Activated CD4-positive, alpha-beta memory T cell treated with anti-CD3 and anti-CD28 coated beads for 36 hours (primary cell): Measurements from ENCODE around the gene SEMA4B. TPM values are rescaled to one million over a fixed set of nuclear protein-coding genes. Genes with fewer than 3 reads are reported as not detected.
"Not testable (repeated sequence)": the region's sequence is repeated elsewhere in the genome, so short reads cannot be mapped to it uniquely, and the experiment has no call there.

ENCODE experiments used
- CTCF ChIA-PET: fragments of 350-600 bp; sonication (Branson Sonifier 250); formaldehyde crosslinking; loops from one replicate; lab custom pipeline; 2021; ENCODE audit warnings: antibody characterized with exemption, inconsistent platforms; lab: Charles Lee
- POLR2A ChIA-PET: fragments of 350-600 bp; sonication (Branson Sonifier 250); formaldehyde crosslinking; loops from one replicate; lab custom pipeline; 2021; ENCODE audit warnings: antibody characterized with exemption; lab: Charles Lee
- DNase-seq: peaks from one replicate; pipeline ENCODE4 v3.0.0-alpha.2; 2020
- H3K27ac Mint-ChIP-seq: one replicate; pipeline ENCODE4 v1.8.0; 2021; ENCODE audit warnings: mixed read lengths
- H3K27me3 Mint-ChIP-seq: one replicate; pipeline ENCODE4 v1.8.0; 2021; ENCODE audit warnings: mixed read lengths
- H3K36me3 Mint-ChIP-seq: one replicate; pipeline ENCODE4 v1.8.0; 2021; ENCODE audit warnings: mixed read lengths
- H3K4me1 Mint-ChIP-seq: one replicate; pipeline ENCODE4 v1.8.0; 2021; ENCODE audit warnings: low read depth, mixed read lengths
- H3K4me3 Mint-ChIP-seq: one replicate; pipeline ENCODE4 v1.8.0; 2021; ENCODE audit warnings: mild to moderate bottlenecking, mixed read lengths
- H3K9me3 Mint-ChIP-seq: one replicate; pipeline ENCODE4 v1.8.0; 2021; ENCODE audit warnings: mixed read lengths
- intact Hi-C: fragments of 100-400 bp; cut with micrococcal nuclease; formaldehyde crosslinking; loops from one replicate; pipeline ENCODE4 v1.15.1; 2023
- total RNA-seq, 2 experiments: library from RNA; stranded (reverse); gene quantifications; one replicate each; pipeline ENCODE4 v1.2.3, GENCODE V29; 2021

The SEMA4B gene
- total RNA-seq, 2 experiments from 2014 or later, result 13.1 to 16.7 TPM

- no peaks in the 10 kb centered on the region for H3K9me3 Mint-ChIP-seq
- H3K4me1 Mint-ChIP-seq, result peaks cover 20% of the 10 kb centered on the region
- peak; percentile 89 for DNase-seq
- ChIA-PET POLR2A (interaction anchor here (2.4 kb wide), 1 partner anchor 16 kb away, joined by 13 read pairs; the partner anchor contains the start of genes CIB1 and GDPGP1), CTCF (interaction anchor here (0.6 to 1.3 kb wide), 4 partner anchors 15 to 33 kb away, joined by 3 to 4 read pairs (median 4); partner anchors contain the start of genes CIB1 and GDPGP1)
- H3K27me3 Mint-ChIP-seq, result no peaks in the 10 kb centered on the region
- H3K4me3 Mint-ChIP-seq, result peak within 1 kb of the TSS; percentile 63
- no peaks in the 10 kb centered on the region for H3K36me3 Mint-ChIP-seq
- intact Hi-C loops, result no loop called here
- H3K27ac Mint-ChIP-seq, result no peak within 1 kb of the TSS
Measured at GRCh38 chr15:90249203-90249863, 48.2 kb downstream of the SEMA4B start, which contains the start of gene TTLL13. TTLL13 (plus strand) TSS chr15:90249556; CDS start chr15:90250631, 1,075 bp downstream.

DNA sequence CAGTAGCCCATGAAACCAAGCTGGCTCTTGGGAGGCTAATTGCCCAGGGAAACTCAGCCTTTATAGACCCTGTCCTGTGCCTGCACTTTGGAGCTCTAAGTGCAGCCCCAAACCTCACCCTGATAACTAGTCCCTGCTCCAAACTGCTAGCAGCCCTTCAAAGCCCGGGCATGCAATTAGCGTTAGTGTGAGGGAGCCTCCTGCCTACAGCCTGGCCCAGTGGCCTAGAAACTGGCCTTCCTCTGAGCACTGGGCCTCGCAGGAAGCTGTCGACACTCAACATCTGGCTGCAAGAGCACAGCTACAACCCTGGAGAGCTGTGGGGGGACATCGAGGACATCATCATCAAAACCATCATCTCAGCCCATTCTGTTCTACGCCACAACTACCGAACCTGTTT lies 56.6 kb downstream of the SEMA4B start:
- Mint-ChIP-seq H3K27me3 (no peaks in the 10 kb centered on the region), H3K27ac (no peak overlapping the region), H3K36me3 (no peaks in the 10 kb centered on the region), H3K9me3 (no peaks in the 10 kb centered on the region), H3K4me3 (no peak overlapping the region), H3K4me1 (peaks cover 6% of the 10 kb centered on the region)
- no peak for DNase-seq
- intact Hi-C loops, result no loop called here
- ChIA-PET CTCF (no interaction called here), POLR2A (no interaction called here)

GRCh38 chr15:90259524-90259923 lies 58.4 kb downstream of the SEMA4B start:
- H3K36me3 Mint-ChIP-seq, result no peaks in the 10 kb centered on the region
- no peaks in the 10 kb centered on the region for H3K27me3 Mint-ChIP-seq
- POLR2A ChIA-PET, result interaction anchor here (1.0 kb wide), 1 partner anchor 26 kb away, joined by 5 read pairs; the partner anchor contains the start of genes CIB1 and GDPGP1
- H3K27ac Mint-ChIP-seq, result no peak overlapping the region
- no peaks in the 10 kb centered on the region for H3K9me3 Mint-ChIP-seq
- no peak for DNase-seq
- H3K4me1 Mint-ChIP-seq, result peaks cover 11% of the 10 kb centered on the region
- intact Hi-C loops, result no loop called here
- H3K4me3 Mint-ChIP-seq, result no peak overlapping the region
- CTCF ChIA-PET, result interaction anchor here (0.5 kb wide), 1 partner anchor 676 kb away, joined by 3 read pairs; the partner anchor contains the start of gene UNC45A

- H3K36me3 Mint-ChIP-seq, H3K4me3 Mint-ChIP-seq, H3K9me3 Mint-ChIP-seq, CTCF ChIA-PET, POLR2A ChIA-PET, DNase-seq, H3K27ac Mint-ChIP-seq, H3K27me3 Mint-ChIP-seq, intact Hi-C loops: not testable (repeated sequence)
- H3K4me1 Mint-ChIP-seq, result peaks cover 15% of the 10 kb centered on the region
Measured at GRCh38 chr15:90260731-90261130, 59.6 kb downstream of the SEMA4B start.

DNA sequence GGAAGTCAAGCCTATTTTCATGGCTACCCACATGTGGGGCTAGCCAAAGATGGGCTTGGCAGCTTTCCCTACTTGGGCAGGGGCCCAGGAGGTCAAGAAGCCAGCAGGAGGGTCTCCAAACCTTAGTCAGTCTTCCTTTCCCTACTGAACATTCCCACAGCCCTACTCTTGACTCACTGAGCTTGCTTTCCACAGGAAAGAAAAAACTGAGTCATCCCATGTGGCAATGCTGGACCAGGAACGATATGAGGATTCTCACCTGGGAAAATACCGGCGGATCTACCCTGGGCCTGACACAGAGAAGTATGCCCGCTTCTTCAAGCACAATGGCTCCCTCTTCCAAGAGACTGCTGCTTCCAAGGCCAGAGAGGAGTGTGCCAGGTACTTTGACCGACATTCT lies 60.7 kb downstream of the SEMA4B start:
- Mint-ChIP-seq H3K27me3 (no peaks in the 10 kb centered on the region), H3K9me3 (no peaks in the 10 kb centered on the region), H3K4me1 (peaks cover 17% of the 10 kb centered on the region), H3K4me3 (no peak overlapping the region), H3K36me3 (peaks cover 4% of the 10 kb centered on the region), H3K27ac (no peak overlapping the region)
- ChIA-PET POLR2A (interaction anchor here (0.6 to 2.8 kb wide), 2 partner anchors 27 to 28 kb away, joined by 3 to 9 read pairs; partner anchors contain the start of genes CIB1 and GDPGP1), CTCF (interaction anchor here (1.1 kb wide), 1 partner anchor 363 kb away, joined by 3 read pairs; no protein-coding TSS in a partner anchor)
- DNase-seq, result no peak
- intact Hi-C loops, result no loop called here

GRCh38 chr15:90262426-90262825 lies 61.3 kb downstream of the SEMA4B start:
- no peaks in the 10 kb centered on the region for H3K27me3 Mint-ChIP-seq
- intact Hi-C loops, result no loop called here
- peaks cover 7% of the 10 kb centered on the region for H3K36me3 Mint-ChIP-seq
- no peaks in the 10 kb centered on the region for H3K9me3 Mint-ChIP-seq
- no peak for DNase-seq
- ChIA-PET POLR2A (interaction anchor here (2.8 kb wide), 1 partner anchor 29 kb away, joined by 9 read pairs; the partner anchor contains the start of genes CIB1 and GDPGP1), CTCF (interaction anchor here (0.6 to 1.1 kb wide), 3 partner anchors 119 to 364 kb away, joined by 3 read pairs; no protein-coding TSS in a partner anchor)
- no peak overlapping the region for H3K27ac Mint-ChIP-seq
- H3K4me1 Mint-ChIP-seq, result peaks cover 21% of the 10 kb centered on the region
- no peak overlapping the region for H3K4me3 Mint-ChIP-seq

DNA sequence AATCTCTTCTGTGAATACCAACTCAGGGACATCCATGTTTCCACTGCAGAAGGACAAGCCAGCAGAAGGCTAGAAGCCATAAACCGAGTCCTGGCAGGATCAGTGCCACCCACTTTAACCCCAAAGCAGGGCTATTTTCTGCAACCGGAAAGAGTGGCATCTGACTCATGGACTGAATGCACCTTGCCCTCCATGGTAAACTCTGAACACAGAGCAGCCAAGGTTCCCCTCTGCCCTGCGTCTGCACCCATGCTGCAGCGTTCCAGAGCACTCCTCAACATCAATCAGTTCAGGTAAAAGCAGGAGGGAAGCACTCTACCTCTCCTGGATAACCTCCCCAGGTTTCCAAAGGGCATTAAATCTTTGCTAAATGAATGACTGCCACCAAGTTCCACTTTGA lies 63.5 kb downstream of the SEMA4B start:
- H3K36me3 Mint-ChIP-seq, result peaks cover 20% of the 10 kb centered on the region
- no peaks in the 10 kb centered on the region for H3K9me3 Mint-ChIP-seq
- peak; percentile 73 for DNase-seq
- CTCF ChIA-PET, result no interaction called here
- POLR2A ChIA-PET, result no interaction called here
- H3K27ac Mint-ChIP-seq, result peak overlapping the region; percentile 97
- peaks cover 34% of the 10 kb centered on the region for H3K4me1 Mint-ChIP-seq
- H3K4me3 Mint-ChIP-seq, result peak overlapping the region; percentile 92
- intact Hi-C loops, result loop anchor here (1.0 kb wide), 1 partner anchor 30 kb away; the partner anchor contains the start of gene GDPGP1
- no peaks in the 10 kb centered on the region for H3K27me3 Mint-ChIP-seq

DNA sequence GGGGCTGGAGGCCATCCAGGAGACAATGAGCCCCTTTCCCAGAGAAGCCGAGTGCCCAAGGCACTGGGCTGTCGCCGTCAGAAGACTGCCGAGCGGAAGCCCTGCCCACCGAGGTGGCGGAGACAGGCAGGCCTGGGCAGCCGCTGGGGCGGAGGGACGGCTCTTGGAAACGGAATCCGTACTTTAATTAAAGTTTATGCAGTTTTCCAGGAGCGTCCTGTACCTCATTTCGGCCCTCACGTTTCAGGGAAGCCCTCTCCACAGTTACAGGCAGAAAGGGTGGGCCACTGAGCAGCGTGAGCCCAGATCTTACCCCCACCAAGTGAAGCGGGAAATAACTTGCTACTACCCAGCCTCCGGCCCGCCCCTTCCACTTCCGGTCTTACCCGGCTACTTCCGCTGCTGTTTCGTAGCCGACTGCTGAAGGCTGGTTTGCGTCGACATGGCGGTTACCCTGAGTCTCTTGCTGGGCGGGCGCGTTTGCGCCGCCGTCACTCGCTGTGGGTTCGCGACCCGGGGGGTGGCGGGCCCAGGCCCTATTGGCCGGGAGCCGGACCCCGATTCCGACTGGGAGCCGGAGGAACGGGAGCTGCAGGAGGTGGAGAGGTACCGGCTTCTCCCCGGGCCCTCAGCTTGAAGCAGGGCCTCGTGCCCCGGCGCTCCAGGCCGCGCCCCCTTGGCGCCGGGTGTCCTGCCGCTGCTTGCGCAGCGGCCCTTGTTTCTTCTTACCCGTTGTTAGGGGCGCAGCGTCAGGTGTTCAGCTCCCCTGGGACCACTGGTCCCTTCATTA lies 64.3 kb downstream of the SEMA4B start, which contains the start of gene NGRN:
Gene NGRN (plus strand): TSS at position 402 of the 790 bp plus-strand sequence. CDS start 41 bp downstream, at position 443.
- Mint-ChIP-seq H3K36me3 (peaks cover 27% of the 10 kb centered on the region), H3K4me1 (peaks cover 38% of the 10 kb centered on the region), H3K27me3 (no peaks in the 10 kb centered on the region), H3K9me3 (no peaks in the 10 kb centered on the region), H3K27ac (peak within 1 kb of the TSS; percentile 97), H3K4me3 (peak within 1 kb of the TSS; percentile 92)
- peak; percentile 96 for DNase-seq
- ChIA-PET CTCF (interaction anchor here (0.6 to 1.2 kb wide), 3 partner anchors 32 to 54 kb away, joined by 3 read pairs; no protein-coding TSS in a partner anchor), POLR2A (interaction anchor here (0.7 to 2.2 kb wide), 6 partner anchors 33 to 372 kb away, joined by 3 to 30 read pairs (median 3); partner anchors contain the start of genes AP3S2, CIB1 and GDPGP1)
- intact Hi-C loops, result loop anchor here (1.0 kb wide), 1 partner anchor 31 kb away; the partner anchor contains the start of gene GDPGP1

DNA sequence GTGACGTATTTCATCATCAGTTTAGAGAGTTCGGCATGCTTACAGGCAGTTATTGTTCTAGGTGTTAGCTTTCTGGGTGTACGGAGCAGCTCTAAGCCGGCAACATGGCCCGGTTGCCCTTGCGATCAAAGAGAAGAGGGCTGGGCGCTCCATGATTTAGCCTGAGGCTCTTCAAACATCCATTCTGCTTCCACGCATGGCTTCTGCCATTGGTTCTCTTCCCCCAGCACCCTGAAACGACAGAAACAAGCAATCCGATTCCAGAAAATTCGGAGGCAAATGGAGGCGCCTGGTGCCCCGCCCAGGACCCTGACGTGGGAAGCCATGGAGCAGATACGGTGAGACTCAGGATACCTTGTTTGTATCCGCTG lies 64.9 kb downstream of the SEMA4B start:
- Mint-ChIP-seq H3K36me3 (peaks cover 29% of the 10 kb centered on the region), H3K27me3 (no peaks in the 10 kb centered on the region), H3K27ac (peak overlapping the region; percentile 97), H3K4me1 (peaks cover 42% of the 10 kb centered on the region), H3K4me3 (peak overlapping the region; percentile 92), H3K9me3 (no peaks in the 10 kb centered on the region)
- ChIA-PET CTCF (interaction anchor here (0.6 to 2.7 kb wide), 4 partner anchors 27 to 54 kb away, joined by 3 to 10 read pairs (median 3); no protein-coding TSS in a partner anchor), POLR2A (interaction anchor here (0.7 to 2.2 kb wide), 6 partner anchors 34 to 372 kb away, joined by 3 to 30 read pairs (median 3); partner anchors contain the start of genes AP3S2, CIB1 and GDPGP1)
- intact Hi-C loops, result no loop called here
- DNase-seq, result peak; percentile 66

DNA sequence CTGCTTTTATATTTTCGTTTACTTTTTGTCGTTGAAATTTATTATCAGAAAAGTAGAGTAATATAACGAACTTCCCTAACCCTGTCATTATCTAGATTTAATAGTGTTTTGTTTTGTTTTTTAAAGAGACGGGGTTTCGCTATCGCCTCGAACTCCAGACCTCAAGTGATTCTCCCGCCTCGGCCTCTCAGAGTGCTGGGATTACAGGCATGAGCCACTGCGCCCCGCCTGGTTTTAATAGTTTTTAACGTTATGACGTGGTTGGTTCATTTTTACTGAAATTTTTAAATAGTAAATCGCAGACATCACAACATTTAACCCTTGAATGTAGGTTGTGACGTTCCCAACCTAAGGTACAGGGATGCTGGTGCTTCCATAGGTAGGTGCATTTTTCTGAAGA lies 65.4 kb downstream of the SEMA4B start:
- intact Hi-C loops, result no loop called here
- DNase-seq, result peak; percentile 58
- POLR2A ChIA-PET, result interaction anchor here (1.1 to 2.2 kb wide), 2 partner anchors 34 to 166 kb away, joined by 3 to 30 read pairs; partner anchors contain the start of genes CIB1 and GDPGP1
- Mint-ChIP-seq H3K4me1 (peaks cover 47% of the 10 kb centered on the region), H3K36me3 (peaks cover 33% of the 10 kb centered on the region), H3K9me3 (no peaks in the 10 kb centered on the region), H3K27ac (peak overlapping the region; percentile 97), H3K4me3 (peak overlapping the region; percentile 92), H3K27me3 (no peaks in the 10 kb centered on the region)
- CTCF ChIA-PET, result interaction anchor here (0.6 to 2.7 kb wide), 5 partner anchors 10 to 53 kb away, joined by 3 to 10 read pairs (median 3); no protein-coding TSS in a partner anchor

GRCh38 chr15:90268415-90268814 lies 67.3 kb downstream of the SEMA4B start:
- CTCF ChIA-PET, result interaction anchor here (1.0 to 2.7 kb wide), 4 partner anchors 25 to 569 kb away, joined by 3 to 10 read pairs (median 4); partner anchors contain the start of genes CIB1 and GDPGP1
- intact Hi-C loops, result no loop called here

More at GRCh38 chr15:90268415-90268814, 67.3 kb downstream of the SEMA4B start:
- H3K4me3 Mint-ChIP-seq, result peak overlapping the region; percentile 58
- H3K27me3 Mint-ChIP-seq, result no peaks in the 10 kb centered on the region
- H3K27ac Mint-ChIP-seq, result peak overlapping the region; percentile 40
- POLR2A ChIA-PET, result no interaction called here
- no peak for DNase-seq
- peaks cover 42% of the 10 kb centered on the region for H3K36me3 Mint-ChIP-seq
- H3K4me1 Mint-ChIP-seq, result peaks cover 61% of the 10 kb centered on the region
- H3K9me3 Mint-ChIP-seq, result no peaks in the 10 kb centered on the region
